Measurements from ENCODE around the gene RBM4B. TPM values are rescaled to one million over a fixed set of nuclear protein-coding genes. Genes with fewer than 3 reads are reported as not detected.

The RBM4B gene
- total and polyA plus RNA-seq, 3 donors from 2014 or later = 35.0 to 35.7 (median 35.2) TPM

- no peak for TF ChIP-seq CTCF (IDR thresholded peaks at IDR 0.05)
- no peak for TF ChIP-seq POLR2A (IDR thresholded peaks at IDR 0.05)
- intact Hi-C loops (cut with DNase I; ENCODE audit: low total_unique reads) = no loop called here
- 91 to 94% methylated on average over 7 of the region's 7 CpGs for WGBS, 2 donors
- no peak overlapping the region for H3K27ac ChIP-seq
- no peak for DNase-seq
- peaks cover 10% of the 10 kb centered on the region for H3K4me1 ChIP-seq
- no peaks in the 10 kb centered on the region for H3K36me3 ChIP-seq (ENCODE audit: low read depth, missing control alignments)
- no peaks in the 10 kb centered on the region for H3K9me3 ChIP-seq
- H3K27me3 ChIP-seq = no peaks in the 10 kb centered on the region
- no peak overlapping the region for H3K4me3 ChIP-seq
Observed at GRCh38 chr11:66680966-66681645, 3.4 kb upstream of the RBM4B start.

- intact Hi-C loops (cut with DNase I; ENCODE audit: low total_unique reads) = loop anchor here (5.0 to 10.0 kb wide), 3 partner anchors 40 to 192 kb away; partner anchors contain the start of genes DPP3 and RBM4
Observed at GRCh38 chr11:66676931-66677598, 622 bp downstream of the RBM4B start.

GRCh38 chr11:66676282-66676919, 1.3 kb downstream of the RBM4B start:
- intact Hi-C loops (cut with DNase I; ENCODE audit: low total_unique reads) = loop anchor here (5.0 to 10.0 kb wide), 3 partner anchors 39 to 192 kb away; partner anchors contain the start of genes DPP3 and RBM4
- Histone ChIP-seq H3K36me3 (ENCODE audit: low read depth, missing control alignments) (no peaks in the 10 kb centered on the region), H3K4me1 (peaks cover 14% of the 10 kb centered on the region), H3K4me3 (no peak overlapping the region), H3K27me3 (no peaks in the 10 kb centered on the region), H3K9me3 (no peaks in the 10 kb centered on the region), H3K27ac (no peak overlapping the region)
- 56 to 64% methylated on average over 16 of the region's 16 CpGs for WGBS, 2 donors
- DNase-seq = no peak
- TF ChIP-seq CTCF (IDR thresholded peaks at IDR 0.05) (no peak), POLR2A (IDR thresholded peaks at IDR 0.05) (no peak)

More at GRCh38 chr11:66676931-66677598, 622 bp downstream of the RBM4B start:
- TF ChIP-seq POLR2A (IDR thresholded peaks at IDR 0.05) (no peak), CTCF (IDR thresholded peaks at IDR 0.05) (no peak)
- no peaks in the 10 kb centered on the region for H3K9me3 ChIP-seq
- H3K4me3 ChIP-seq = peak overlapping the region; percentile 63 to 84
- no peaks in the 10 kb centered on the region for H3K36me3 ChIP-seq (ENCODE audit: low read depth, missing control alignments)
- H3K27me3 ChIP-seq = no peaks in the 10 kb centered on the region
- peaks cover 14% of the 10 kb centered on the region for H3K4me1 ChIP-seq
- WGBS, 2 donors = 3 to 7% methylated on average over 27 of the region's 27 CpGs
- H3K27ac ChIP-seq = peak overlapping the region; percentile 89
- no peak for DNase-seq

GRCh38 chr11:66674964-66675602, 2.6 kb downstream of the RBM4B start:
- H3K36me3 ChIP-seq (ENCODE audit: low read depth, missing control alignments) = no peaks in the 10 kb centered on the region
- no peak overlapping the region for H3K4me3 ChIP-seq
- H3K9me3 ChIP-seq = no peaks in the 10 kb centered on the region
- TF ChIP-seq CTCF (IDR thresholded peaks at IDR 0.05) (no peak), POLR2A (IDR thresholded peaks at IDR 0.05) (no peak)
- H3K4me1 ChIP-seq = peaks cover 14% of the 10 kb centered on the region
- no peak for DNase-seq
- intact Hi-C loops (cut with DNase I; ENCODE audit: low total_unique reads) = loop anchor here (5.0 to 10.0 kb wide), 3 partner anchors 38 to 190 kb away; partner anchors contain the start of genes DPP3 and RBM4
- WGBS, 2 donors = 72 to 82% methylated on average over 2 of the region's 2 CpGs
- no peaks in the 10 kb centered on the region for H3K27me3 ChIP-seq
- H3K27ac ChIP-seq = no peak overlapping the region

Measured in testis (tissue), 3 donors.